Measurements from ENCODE around the gene PERM1.
"Not testable (repeated sequence)": the region's sequence is repeated elsewhere in the genome, so short reads cannot be mapped to it uniquely, and the experiment has no call there.

PERM1 gene

GRCh38 chr1:1014799-1015681, 33.1 kb upstream of the PERM1 start:
- no peak for DNase-seq (ENCODE audit: extremely low read depth in 1 of 2, low read depth in 1 of 2)

GRCh38 chr1:1013922-1014648, 32.2 kb upstream of the PERM1 start:
- no peak for DNase-seq (ENCODE audit: extremely low read depth in 1 of 2, low read depth in 1 of 2)

GRCh38 chr1:1013105-1013921, 31.4 kb upstream of the PERM1 start, which contains the start of gene ISG15:
ISG15 (plus strand) TSS chr1:1013497; CDS start chr1:1013574, 77 bp downstream.
- peak; percentile 71 to 82 for DNase-seq (ENCODE audit: extremely low read depth in 1 of 2, low read depth in 1 of 2)

GRCh38 chr1:1012736-1013104, 30.8 kb upstream of the PERM1 start:
- not testable (repeated sequence) for DNase-seq (ENCODE audit: extremely low read depth in 1 of 2, low read depth in 1 of 2)

GRCh38 chr1:1011396-1011949, 29.6 kb upstream of the PERM1 start:
- DNase-seq (ENCODE audit: extremely low read depth in 1 of 2, low read depth in 1 of 2) = no peak

- DNase-seq (ENCODE audit: extremely low read depth in 1 of 2, low read depth in 1 of 2) = not testable (repeated sequence)
Measured at GRCh38 chr1:1010131-1010530, 28.2 kb upstream of the PERM1 start.

- no peak for DNase-seq (ENCODE audit: extremely low read depth in 1 of 2, low read depth in 1 of 2)
Measured at GRCh38 chr1:1006305-1007159, 24.6 kb upstream of the PERM1 start.

- no peak for DNase-seq (ENCODE audit: extremely low read depth in 1 of 2, low read depth in 1 of 2)
Measured at GRCh38 chr1:1005774-1006304, 23.9 kb upstream of the PERM1 start.

- DNase-seq (ENCODE audit: extremely low read depth in 1 of 2, low read depth in 1 of 2) = no peak
Measured at GRCh38 chr1:1004780-1005697, 23.1 kb upstream of the PERM1 start.

GRCh38 chr1:1004420-1004779, 22.5 kb upstream of the PERM1 start:
- DNase-seq (ENCODE audit: extremely low read depth in 1 of 2, low read depth in 1 of 2) = no peak

- DNase-seq (ENCODE audit: extremely low read depth in 1 of 2, low read depth in 1 of 2) = no peak
Measured at GRCh38 chr1:1003618-1004419, 21.9 kb upstream of the PERM1 start.

GRCh38 chr1:1001057-1001783, 19.3 kb upstream of the PERM1 start:
- DNase-seq (ENCODE audit: extremely low read depth in 1 of 2, low read depth in 1 of 2) = no peak

GRCh38 chr1:1000357-1001056, 18.6 kb upstream of the PERM1 start:
- DNase-seq (ENCODE audit: extremely low read depth in 1 of 2, low read depth in 1 of 2) = peak; percentile 49 to 61

- peak in 1 of 2 donors; percentile 40 for DNase-seq (ENCODE audit: extremely low read depth in 1 of 2, low read depth in 1 of 2)
Measured at GRCh38 chr1:999725-1000356, 17.9 kb upstream of the PERM1 start, which contains the start of gene HES4. HES4 (minus strand) TSS chr1:1000097; CDS start chr1:999973, 124 bp downstream.

- DNase-seq (ENCODE audit: extremely low read depth in 1 of 2, low read depth in 1 of 2) = no peak
Measured at GRCh38 chr1:998995-999724, 17.3 kb upstream of the PERM1 start.

- DNase-seq (ENCODE audit: extremely low read depth in 1 of 2, low read depth in 1 of 2) = no peak
Measured at GRCh38 chr1:998745-998994, 16.8 kb upstream of the PERM1 start.

Measured in activated CD8-positive, alpha-beta memory T cell treated with anti-CD3 and anti-CD28 coated beads for 1 hour (primary cell).